ENCODE measurements around the gene CCDC126. TPM values are rescaled to one million over a fixed set of nuclear protein-coding genes. Genes with fewer than 3 reads are reported as not detected.

The CCDC126 gene
- total and polyA plus RNA-seq, 2 of the 4 experiments (the other 2 are of a cell fraction): 4.1 to 5.6 TPM

DNA sequence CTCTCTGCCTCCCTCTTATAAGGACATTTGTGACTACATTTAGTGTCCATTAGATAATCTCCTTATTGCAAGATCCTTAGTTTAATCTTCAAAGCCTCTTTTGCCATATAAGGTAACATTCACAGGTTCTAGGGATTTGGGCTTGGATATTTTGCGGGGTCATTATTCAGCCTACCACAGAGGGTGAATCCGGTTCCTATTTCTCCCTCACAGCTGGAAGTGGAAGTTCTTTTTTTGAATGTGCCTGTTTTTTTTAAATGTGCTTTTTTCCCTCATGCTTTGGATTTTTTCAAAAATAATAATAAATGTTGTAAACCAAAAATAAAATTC, 65.8 kb downstream of the CCDC126 start:
- no peak overlapping the region for H3K18ac ChIP-seq (ENCODE audit: low read depth, low read length)
- no peaks in the 10 kb centered on the region for H3K36me3 ChIP-seq (ENCODE audit: control insufficient read depth, insufficient read depth, low read length)
- no peaks in the 10 kb centered on the region for H3K79me1 ChIP-seq (ENCODE audit: low read depth in 1 of 2, low read length in 2 of 2)
- no peak for DNase-seq
- no peaks in the 10 kb centered on the region for H4K20me1 ChIP-seq (ENCODE audit: insufficient read depth, low read length)
- H2BK20ac ChIP-seq (ENCODE audit: low read depth, low read length): no peak overlapping the region
- no peak overlapping the region for H3K9ac ChIP-seq (ENCODE audit: low read depth, low read length)
- no peak overlapping the region for H3K4ac ChIP-seq (ENCODE audit: low read depth, low read length)
- H3K9me3 ChIP-seq (ENCODE audit: control insufficient read depth, insufficient read depth, low read length): peaks cover 2% of the 10 kb centered on the region; the same call in 1 of the 2 replicates
- H3K14ac ChIP-seq (replicated peaks; ENCODE audit: low read depth, low read length): no peak overlapping the region
- no peaks in the 10 kb centered on the region for H3K27me3 ChIP-seq (ENCODE audit: control insufficient read depth, insufficient read depth, low read length)
- H3K27ac ChIP-seq (ENCODE audit: insufficient read depth, low read length): no peak overlapping the region
- no peak overlapping the region for H2BK120ac ChIP-seq (ENCODE audit: low read depth, low read length)
- no CpG with 5 or more reads among the region's 2 CpGs for WGBS, 2 experiments (ENCODE audit: extremely low coverage in 2 of 2, insufficient read length in 1 of 2)
- no peak overlapping the region for H3K4me2 ChIP-seq (ENCODE audit: low read depth, low read length)
- TF ChIP-seq SMC3 (IDR thresholded peaks at IDR 0.05; ENCODE audit: low read depth, low read length) (no peak), CHD1 (IDR thresholded peaks at IDR 0.05; ENCODE audit: low read depth, low read length) (no peak)
- in situ Hi-C loops (cut with MboI; ENCODE audit: low sequenced_read_pairs): no loop called here
- dilution Hi-C loops (cut with HindIII; ENCODE audit: low sequenced_read_pairs, unreplicated experiment): no loop called here
- ATAC-seq (ENCODE audit: low read depth): no peak
- H3K23ac ChIP-seq (ENCODE audit: low read depth, low read length): no peak overlapping the region
- H4K8ac ChIP-seq (ENCODE audit: low read depth in 2 of 2, low read length in 2 of 2): no peak overlapping the region
- H3K4me1 ChIP-seq (ENCODE audit: control insufficient read depth, insufficient read depth, low read length): peaks cover 1% of the 10 kb centered on the region; the same call in 1 of the 2 replicates
- no peak overlapping the region for H4K91ac ChIP-seq (ENCODE audit: insufficient read depth, low read depth, low read length)
- no TSS peak for BruUV-seq (replicated peaks)
- POLR2A ChIA-PET (ENCODE audit: unreplicated experiment): interaction anchor here (0.6 kb wide), 1 partner anchor 750 kb away, joined by 3 read pairs; no protein-coding TSS in a partner anchor
- CTCF ChIA-PET: no interaction called here
- H4K5ac ChIP-seq (ENCODE audit: low read depth, low read length): no peak overlapping the region
- H3K56ac ChIP-seq (ENCODE audit: extremely low read depth, insufficient read depth, low read length): no peak overlapping the region
- no peak overlapping the region for H2AFZ ChIP-seq (replicated peaks; ENCODE audit: low read length, poor library complexity)
- H2BK5ac ChIP-seq (ENCODE audit: low read depth, low read length, poor library complexity, severe bottlenecking): no peak overlapping the region
- no peak overlapping the region for H3K4me3 ChIP-seq (ENCODE audit: insufficient read depth, low read depth, low read length)
- H2BK15ac ChIP-seq (ENCODE audit: low read depth, low read length): no peak overlapping the region
- H2AK9ac ChIP-seq (replicated peaks; ENCODE audit: low read depth, low read length, poor library complexity): no peak overlapping the region
- intact Hi-C loops (cut with micrococcal nuclease): no loop called here
- no peak overlapping the region for H2AK5ac ChIP-seq (ENCODE audit: low read depth, low read length)
- H3K9me1 ChIP-seq (ENCODE audit: insufficient read depth, low read length): no peaks in the 10 kb centered on the region

Measured in IMR-90 (cell line).